Kidney epithelial cell (primary cell): ENCODE results near the gene NKTR. TPM values are rescaled to one million over a fixed set of nuclear protein-coding genes. Genes with fewer than 3 reads are reported as not detected.

Experiments used
- DNase-seq: peaks from one replicate; pipeline ENCODE4 v3.0.0-alpha.2; 2010; ENCODE audit warnings: low read depth
- H3K27me3 ChIP-seq: 2 replicates; pipeline ENCODE4 v1.6.0; 2011; ENCODE audit warnings: low read length; ENCODE audit not compliant: control insufficient read depth, insufficient read depth
- H3K36me3 ChIP-seq: 2 replicates; pipeline ENCODE4 v1.5.1; 2011; ENCODE audit warnings: low read length; ENCODE audit not compliant: control insufficient read depth, insufficient read depth
- H3K4me3 ChIP-seq: 2 replicates; pipeline ENCODE4 v1.5.1; 2011; ENCODE audit warnings: low read depth, mild to moderate bottlenecking, control low read depth, low read length
- total RNA-seq: library from RNA; depleted of rRNA; stranded (reverse); fragments of >200 nt; gene quantifications from 2 replicates; pipeline ENCODE4 v1.2.3, GENCODE V29; 2015
- TF ChIP-seq, protein P1 (sequence below): IDR thresholded peaks from 2 replicates; pipeline ENCODE4 v1.5.1; 2011; ENCODE audit warnings: mild to moderate bottlenecking, moderate library complexity, low read length, control low read depth, inconsistent platforms; ENCODE audit not compliant: insufficient read depth, poor library complexity, severe bottlenecking

Gene NKTR
- total RNA-seq, 1 donor from 2014 or later: 29.8 TPM

DNA sequence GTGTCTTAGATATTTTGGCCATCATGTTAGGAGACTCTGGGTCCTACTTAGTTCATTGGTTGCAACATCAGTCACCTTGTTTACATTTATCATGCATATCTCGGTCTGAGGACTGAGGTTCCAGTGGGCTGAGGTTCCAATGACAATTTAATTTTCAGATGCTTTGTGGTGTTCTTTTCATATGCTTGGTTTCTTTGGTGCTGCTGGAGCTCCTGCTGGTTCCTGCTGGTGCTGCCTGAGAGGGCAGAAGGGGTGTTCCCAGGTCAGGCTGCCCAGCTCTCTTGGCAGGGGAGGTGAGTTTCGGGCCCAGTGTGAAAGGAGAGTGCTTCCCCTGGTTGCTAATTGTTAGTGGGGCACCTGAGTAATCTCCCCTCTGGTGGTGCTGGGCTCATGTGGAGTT is 78.0 kb downstream of the NKTR start:
- Histone ChIP-seq H3K27me3 (no peaks in the 10 kb centered on the region), H3K36me3 (no peaks in the 10 kb centered on the region), H3K4me3 (no peak overlapping the region)
- DNase-seq: no peak
- TF ChIP-seq, protein P1, sequence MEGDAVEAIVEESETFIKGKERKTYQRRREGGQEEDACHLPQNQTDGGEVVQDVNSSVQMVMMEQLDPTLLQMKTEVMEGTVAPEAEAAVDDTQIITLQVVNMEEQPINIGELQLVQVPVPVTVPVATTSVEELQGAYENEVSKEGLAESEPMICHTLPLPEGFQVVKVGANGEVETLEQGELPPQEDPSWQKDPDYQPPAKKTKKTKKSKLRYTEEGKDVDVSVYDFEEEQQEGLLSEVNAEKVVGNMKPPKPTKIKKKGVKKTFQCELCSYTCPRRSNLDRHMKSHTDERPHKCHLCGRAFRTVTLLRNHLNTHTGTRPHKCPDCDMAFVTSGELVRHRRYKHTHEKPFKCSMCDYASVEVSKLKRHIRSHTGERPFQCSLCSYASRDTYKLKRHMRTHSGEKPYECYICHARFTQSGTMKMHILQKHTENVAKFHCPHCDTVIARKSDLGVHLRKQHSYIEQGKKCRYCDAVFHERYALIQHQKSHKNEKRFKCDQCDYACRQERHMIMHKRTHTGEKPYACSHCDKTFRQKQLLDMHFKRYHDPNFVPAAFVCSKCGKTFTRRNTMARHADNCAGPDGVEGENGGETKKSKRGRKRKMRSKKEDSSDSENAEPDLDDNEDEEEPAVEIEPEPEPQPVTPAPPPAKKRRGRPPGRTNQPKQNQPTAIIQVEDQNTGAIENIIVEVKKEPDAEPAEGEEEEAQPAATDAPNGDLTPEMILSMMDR: no peak

DNA sequence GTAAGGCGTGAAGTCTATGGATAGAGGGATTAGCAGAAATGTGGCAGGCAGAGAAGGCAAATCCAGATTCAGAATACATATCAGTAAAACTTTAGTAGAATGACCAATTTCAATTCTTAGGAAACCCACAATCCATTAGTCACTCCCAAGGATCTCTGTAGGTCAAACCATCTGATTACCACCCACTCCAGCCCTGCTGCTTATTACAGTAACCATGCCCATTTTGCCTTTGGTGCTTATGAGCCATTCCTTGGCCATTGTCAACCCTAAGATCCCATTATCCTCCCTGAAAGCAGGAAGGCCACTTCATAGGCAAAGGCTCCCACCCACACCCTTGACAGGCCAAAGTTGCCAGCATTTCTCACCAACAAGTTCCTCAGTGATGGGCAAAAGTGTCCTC is 79.8 kb downstream of the NKTR start:
- Histone ChIP-seq H3K4me3 (no peak overlapping the region), H3K27me3 (peaks cover 6% of the 10 kb centered on the region), H3K36me3 (no peaks in the 10 kb centered on the region)
- no peak for DNase-seq
- TF ChIP-seq, protein P1: no peak

DNA sequence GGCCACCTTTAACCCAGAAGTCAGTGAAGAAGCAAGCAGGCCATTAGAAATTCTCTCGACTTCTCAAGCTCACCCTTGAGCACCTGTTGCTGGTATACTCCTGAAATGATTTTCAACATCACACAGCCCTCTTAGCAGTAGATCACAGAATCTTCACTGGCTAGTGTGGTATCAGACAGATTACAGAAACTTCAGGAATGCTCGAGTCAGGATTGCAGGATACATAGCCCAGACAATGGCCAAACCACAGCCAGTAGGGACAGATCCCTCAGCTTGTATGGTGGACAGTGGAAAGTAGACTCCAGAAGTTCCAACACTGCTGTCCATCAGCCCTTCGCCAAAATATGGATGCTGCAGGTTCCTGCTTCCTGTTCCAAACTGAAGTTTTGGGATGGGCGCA is 80.3 kb downstream of the NKTR start:
- Histone ChIP-seq H3K36me3 (no peaks in the 10 kb centered on the region), H3K4me3 (no peak overlapping the region), H3K27me3 (peaks cover 11% of the 10 kb centered on the region)
- TF ChIP-seq, protein P1: no peak
- DNase-seq: no peak

DNA sequence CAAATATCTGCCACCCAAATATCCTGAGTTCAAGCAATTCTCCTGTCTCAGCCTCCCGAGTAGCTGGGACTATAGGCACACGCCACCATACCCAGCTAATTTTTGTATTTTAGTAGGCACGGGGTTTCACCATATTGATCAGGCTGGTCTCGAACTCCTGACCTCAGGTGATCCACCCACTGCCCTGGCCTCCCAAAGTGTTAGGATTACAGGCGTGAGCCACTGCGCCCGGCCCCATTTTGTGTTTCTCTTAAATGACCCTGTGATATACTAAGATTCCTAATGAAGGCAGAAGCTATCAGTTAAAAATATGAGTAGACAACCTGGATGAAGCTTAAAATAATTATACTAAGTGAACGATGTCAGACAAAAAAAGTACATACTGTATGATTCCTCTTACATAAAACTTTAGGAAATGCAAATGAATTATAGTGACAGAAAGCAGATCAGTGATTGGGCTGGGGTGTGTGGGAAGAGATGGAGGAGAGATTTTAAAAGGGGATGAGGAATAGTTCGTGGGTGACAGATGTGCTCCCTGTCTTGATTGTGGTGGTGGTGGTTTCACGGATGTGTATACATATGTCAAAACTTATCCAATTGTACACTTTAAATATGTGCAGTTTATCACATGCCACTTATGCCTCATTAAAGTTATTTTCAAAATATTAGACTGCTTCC is 81.0 kb downstream of the NKTR start:
- TF ChIP-seq, protein P1: no peak
- no peak overlapping the region for H3K4me3 ChIP-seq
- no peak for DNase-seq
- peaks cover 18% of the 10 kb centered on the region for H3K27me3 ChIP-seq
- H3K36me3 ChIP-seq: no peaks in the 10 kb centered on the region

DNA sequence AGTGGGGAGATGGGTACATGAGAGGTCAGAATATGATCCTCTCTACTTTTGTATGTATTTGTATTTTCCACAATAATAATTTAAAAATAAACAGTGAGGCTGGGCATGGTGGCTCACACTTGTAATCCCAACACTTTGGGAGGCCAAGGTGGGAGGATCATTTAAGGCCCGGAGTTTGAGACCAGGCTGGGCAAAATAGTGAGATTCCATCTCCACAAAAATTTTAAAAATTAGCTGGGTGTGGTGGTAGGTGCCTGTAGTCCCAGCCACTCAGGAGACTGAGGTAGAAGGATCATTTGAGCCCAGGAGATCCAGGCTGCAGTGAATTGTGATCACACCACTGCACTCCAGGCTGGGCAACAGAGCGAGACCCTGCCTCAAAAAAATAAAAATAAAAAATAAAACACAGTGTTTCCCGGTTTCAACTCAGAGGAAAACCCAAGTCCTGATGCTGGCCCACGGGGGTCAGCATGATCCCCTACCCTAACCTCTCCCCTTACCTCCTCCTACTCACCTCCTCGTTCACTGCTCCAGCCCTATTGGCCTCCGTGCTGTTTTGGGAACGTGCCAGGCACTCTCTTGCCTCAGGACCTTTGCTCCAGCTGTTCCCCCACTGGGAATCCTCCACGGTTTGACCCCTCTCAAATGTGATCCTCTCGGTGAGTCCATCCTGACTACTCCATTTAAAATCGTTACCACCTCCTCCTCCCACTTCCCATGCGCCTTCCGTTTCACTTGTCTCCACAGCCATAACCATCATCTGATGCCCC is 82.0 kb downstream of the NKTR start:
- H3K36me3 ChIP-seq: no peaks in the 10 kb centered on the region
- TF ChIP-seq, protein P1: no peak
- no peak overlapping the region for H3K4me3 ChIP-seq
- DNase-seq: no peak
- peaks cover 26% of the 10 kb centered on the region for H3K27me3 ChIP-seq
